GM12878 (cell line): ENCODE results near the gene PTPRJ.

Source experiments
- BHLHE40 ChIP-seq, 2 experiments: fragments of 450-650 bp in 1 of 2; IDR thresholded peaks; 2 replicates each; pipeline ENCODE4 v1.6.1; 2011 to 2017; ENCODE audit warnings: low read depth in 2 of 2, borderline replicate concordance in 1 of 2, improper control_type of control experiment in 1 of 2, low read length in 1 of 2, mild to moderate bottlenecking in 1 of 2
- BRCA1 ChIP-seq: IDR thresholded peaks from 2 replicates; pipeline ENCODE4 v1.6.1; 2011; ENCODE audit warnings: low read depth, low read length, improper control_type of control experiment
- E2F4 ChIP-seq: IDR thresholded peaks from 2 replicates; pipeline ENCODE4 v1.6.1; 2012; ENCODE audit warnings: low read depth, low read length, improper control_type of control experiment
- EZH2 ChIP-seq: IDR thresholded peaks from 2 replicates; pipeline ENCODE4 v1.6.1; 2012; ENCODE audit warnings: low read depth, mild to moderate bottlenecking, control low read depth, inconsistent platforms, low read length, borderline replicate concordance; ENCODE audit not compliant: control insufficient read depth
- FOXM1 ChIP-seq: IDR thresholded peaks from 2 replicates; pipeline ENCODE4 v1.6.1; 2012; ENCODE audit warnings: low read depth, mild to moderate bottlenecking, inconsistent platforms, low read length, moderate library complexity
- JUND ChIP-seq: IDR thresholded peaks from 2 replicates; pipeline ENCODE4 v1.6.1; 2012; ENCODE audit warnings: low read depth, mild to moderate bottlenecking, low read length, improper control_type of control experiment, moderate library complexity
- POLR2A ChIP-seq: IDR thresholded peaks from 2 replicates; pipeline ENCODE4 v1.6.1; 2011; ENCODE audit warnings: low read depth, mild to moderate bottlenecking, low read length
- POLR2AphosphoS5 ChIP-seq: IDR thresholded peaks from 2 replicates; pipeline ENCODE4 v1.6.1; 2011; ENCODE audit warnings: mild to moderate bottlenecking, low read length, inconsistent platforms
- YY1 ChIP-seq: IDR thresholded peaks from 2 replicates; pipeline ENCODE4 v1.6.1; 2011; ENCODE audit warnings: low read depth, mild to moderate bottlenecking, low read length
- ZBTB11 ChIP-seq: fragments of 450-650 bp; formaldehyde crosslinking; IDR thresholded peaks from 2 replicates; pipeline ENCODE4 v1.5.0; 2022; ENCODE audit warnings: mild to moderate bottlenecking, missing genetic modification characterization
- TF ChIP-seq, protein P1 (sequence below), 3 experiments: IDR thresholded peaks in 2 of 3; conservative IDR thresholded peaks in 1 of 3; 2 replicates each; pipeline ENCODE4 v1.5.1; 2011; ENCODE audit warnings: low read depth in 3 of 3, low read length in 3 of 3, mild to moderate bottlenecking in 3 of 3, control low read depth in 2 of 3, moderate library complexity in 2 of 3, inconsistent platforms in 1 of 3, mixed read lengths in 1 of 3; ENCODE audit not compliant: control insufficient read depth in 2 of 3, insufficient read depth in 1 of 3; ENCODE audit errors: extremely low read depth in 1 of 3
- TF ChIP-seq, protein P2 (sequence below): IDR thresholded peaks from 2 replicates; pipeline ENCODE4 v1.6.1; 2011; ENCODE audit warnings: borderline replicate concordance, low read depth, mild to moderate bottlenecking, moderate library complexity, mixed read lengths, low read length; ENCODE audit not compliant: insufficient read depth; ENCODE audit errors: extremely low read length

GRCh38 chr11:48051217-48051830 lies 71.0 kb downstream of the PTPRJ start:
- TF ChIP-seq BHLHE40 (IDR thresholded peaks at IDR 0.05; ENCODE audit: borderline replicate concordance in 1 of 2, low read depth in 2 of 2, low read length in 1 of 2), result no peak
- no peak for TF ChIP-seq YY1
- no peak for TF ChIP-seq JUND
- TF ChIP-seq, protein P1, sequence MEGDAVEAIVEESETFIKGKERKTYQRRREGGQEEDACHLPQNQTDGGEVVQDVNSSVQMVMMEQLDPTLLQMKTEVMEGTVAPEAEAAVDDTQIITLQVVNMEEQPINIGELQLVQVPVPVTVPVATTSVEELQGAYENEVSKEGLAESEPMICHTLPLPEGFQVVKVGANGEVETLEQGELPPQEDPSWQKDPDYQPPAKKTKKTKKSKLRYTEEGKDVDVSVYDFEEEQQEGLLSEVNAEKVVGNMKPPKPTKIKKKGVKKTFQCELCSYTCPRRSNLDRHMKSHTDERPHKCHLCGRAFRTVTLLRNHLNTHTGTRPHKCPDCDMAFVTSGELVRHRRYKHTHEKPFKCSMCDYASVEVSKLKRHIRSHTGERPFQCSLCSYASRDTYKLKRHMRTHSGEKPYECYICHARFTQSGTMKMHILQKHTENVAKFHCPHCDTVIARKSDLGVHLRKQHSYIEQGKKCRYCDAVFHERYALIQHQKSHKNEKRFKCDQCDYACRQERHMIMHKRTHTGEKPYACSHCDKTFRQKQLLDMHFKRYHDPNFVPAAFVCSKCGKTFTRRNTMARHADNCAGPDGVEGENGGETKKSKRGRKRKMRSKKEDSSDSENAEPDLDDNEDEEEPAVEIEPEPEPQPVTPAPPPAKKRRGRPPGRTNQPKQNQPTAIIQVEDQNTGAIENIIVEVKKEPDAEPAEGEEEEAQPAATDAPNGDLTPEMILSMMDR (IDR thresholded peaks at IDR 0.05 in 2 of 3, conservative IDR thresholded peaks at IDR 0.05 in 1 of 3; ENCODE audit: control insufficient read depth in 2 of 3, extremely low read depth in 1 of 3, insufficient read depth in 1 of 3, low read depth in 3 of 3, low read length in 3 of 3), result no peak
- TF ChIP-seq FOXM1, result no peak
- TF ChIP-seq EZH2, result no peak
- TF ChIP-seq POLR2AphosphoS5, result no peak
- no peak for TF ChIP-seq POLR2A
- TF ChIP-seq, protein P2, sequence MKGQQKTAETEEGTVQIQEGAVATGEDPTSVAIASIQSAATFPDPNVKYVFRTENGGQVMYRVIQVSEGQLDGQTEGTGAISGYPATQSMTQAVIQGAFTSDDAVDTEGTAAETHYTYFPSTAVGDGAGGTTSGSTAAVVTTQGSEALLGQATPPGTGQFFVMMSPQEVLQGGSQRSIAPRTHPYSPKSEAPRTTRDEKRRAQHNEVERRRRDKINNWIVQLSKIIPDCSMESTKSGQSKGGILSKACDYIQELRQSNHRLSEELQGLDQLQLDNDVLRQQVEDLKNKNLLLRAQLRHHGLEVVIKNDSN, result no peak
- TF ChIP-seq BRCA1, result no peak
- no peak for TF ChIP-seq E2F4
- TF ChIP-seq ZBTB11 (CRISPR knock-in tag), result no peak
